NCI-H2227 (cell line): Measurements from ENCODE around the gene ACOT13.
"Not testable (repeated sequence)": the region's sequence is repeated elsewhere in the genome, so short reads cannot be mapped to it uniquely, and the experiment has no call there.

ENCODE experiments used
- DNase-seq: peaks from one replicate; lab custom pipeline; 2025; ENCODE audit not compliant: unreplicated experiment; lab: John Stamatoyannopoulos, UW

The ACOT13 gene

GRCh38 chr6:24692003-24692402 lies 25.1 kb downstream of the ACOT13 start:
- no peak for DNase-seq

DNA sequence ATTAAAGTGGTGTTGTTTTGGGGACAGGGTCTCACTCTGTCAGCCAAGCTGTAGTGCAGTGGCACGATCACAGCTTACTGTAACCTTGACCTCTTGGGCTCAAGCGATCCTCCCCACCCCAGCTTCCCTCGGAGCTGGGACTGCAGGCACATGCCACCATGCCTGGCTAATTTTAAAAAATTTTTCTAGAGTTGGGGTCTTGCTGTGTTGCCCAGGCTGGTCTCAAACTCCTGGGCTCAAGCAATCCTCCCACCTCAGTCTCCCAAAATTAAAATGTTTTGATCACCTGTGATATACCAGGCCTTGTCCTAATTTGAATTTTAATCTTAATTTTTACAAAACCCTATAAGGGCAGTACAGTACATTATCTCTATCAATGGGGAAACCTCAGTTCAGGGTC lies 25.5 kb downstream of the ACOT13 start:
- DNase-seq: no peak

DNA sequence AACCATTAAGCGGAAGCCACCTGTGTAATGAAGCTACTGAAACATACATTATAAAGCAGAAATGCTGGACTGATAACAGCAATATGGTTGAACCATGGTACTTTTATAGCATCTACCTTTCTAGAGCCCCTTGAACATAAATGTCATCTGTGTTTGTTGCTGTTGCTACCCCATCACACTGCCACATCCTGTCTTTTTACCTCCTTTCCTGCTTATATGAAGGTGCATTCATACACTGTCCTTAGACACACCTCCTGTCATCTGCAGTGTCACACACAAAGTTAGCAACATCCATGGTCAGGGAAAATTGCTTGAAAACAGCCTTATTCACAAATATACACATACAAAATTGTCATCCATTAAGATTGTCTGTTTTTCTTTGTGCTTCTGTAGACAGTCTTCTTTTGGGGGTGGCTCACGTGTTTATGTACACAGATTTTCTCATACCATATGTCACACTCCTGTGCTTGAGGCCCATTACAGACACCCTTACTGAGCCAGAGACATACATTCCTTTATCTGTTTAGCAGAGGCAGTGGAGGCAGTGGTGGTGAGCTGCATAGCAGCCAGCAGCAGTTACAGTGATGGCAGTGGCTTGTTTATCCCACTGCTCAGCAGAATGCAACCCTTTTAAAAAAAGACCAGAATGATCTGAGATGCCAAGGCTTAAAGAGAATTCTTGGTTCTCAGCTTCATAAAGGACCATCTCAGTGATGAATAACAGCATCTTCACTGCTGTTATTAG lies 26.1 kb downstream of the ACOT13 start:
- no peak for DNase-seq

GRCh38 chr6:24694198-24694597 lies 27.3 kb downstream of the ACOT13 start:
- DNase-seq: no peak

DNA sequence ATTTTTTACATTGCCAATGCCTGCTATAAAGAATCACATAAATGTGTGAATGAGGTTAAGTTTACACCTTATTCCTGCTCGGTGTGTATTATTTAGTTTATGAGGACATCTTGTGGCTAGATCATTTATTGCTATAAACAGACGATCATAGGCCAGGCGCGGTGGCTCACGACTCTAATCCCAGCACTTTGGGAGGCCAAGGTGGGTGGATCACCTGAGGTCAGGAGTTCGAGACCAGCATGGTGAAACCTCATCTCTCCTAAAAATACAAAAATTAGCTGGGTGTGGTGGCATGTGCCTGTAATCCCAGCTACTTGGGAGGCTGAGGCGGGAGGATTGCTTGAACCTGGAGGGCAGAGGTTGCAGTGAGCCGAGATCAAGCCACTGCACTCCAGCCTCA lies 28.8 kb downstream of the ACOT13 start:
- DNase-seq: peak; percentile 72

- DNase-seq: no peak
These were observed 29.2 kb downstream of the ACOT13 start for GRCh38 chr6:24696097-24696496.

- DNase-seq: no peak
These were observed 32.9 kb downstream of the ACOT13 start for GRCh38 chr6:24699521-24700359.

DNA sequence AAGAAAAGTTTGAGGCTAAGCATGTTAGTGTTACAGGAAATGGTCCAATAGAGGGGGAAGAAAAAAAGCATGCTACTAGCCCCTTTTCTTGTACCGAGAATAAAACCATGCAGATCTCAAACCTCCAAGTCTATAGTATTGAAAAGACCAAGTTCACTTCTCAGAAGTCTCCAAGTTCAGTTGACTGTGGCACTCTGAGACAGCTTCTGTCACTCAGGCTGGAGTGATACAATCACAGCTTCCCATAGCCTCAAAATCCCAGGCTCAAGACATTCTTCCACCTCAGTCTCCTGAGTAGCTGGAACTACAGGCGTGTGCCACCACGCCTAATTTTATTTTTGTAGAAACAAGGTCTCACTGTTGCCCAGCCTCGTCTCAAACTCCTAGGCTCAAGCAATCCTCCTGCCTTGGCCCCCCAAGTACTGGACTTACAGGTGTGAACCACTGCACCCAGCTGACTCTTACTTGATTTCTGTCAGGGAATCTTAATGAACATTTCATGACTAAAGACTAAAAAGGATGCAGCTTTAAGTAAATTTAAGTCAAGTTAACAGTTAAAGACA lies 35.9 kb downstream of the ACOT13 start:
- DNase-seq: no peak

- DNase-seq: no peak
These were observed 37.6 kb downstream of the ACOT13 start for GRCh38 chr6:24704468-24704867.

DNA sequence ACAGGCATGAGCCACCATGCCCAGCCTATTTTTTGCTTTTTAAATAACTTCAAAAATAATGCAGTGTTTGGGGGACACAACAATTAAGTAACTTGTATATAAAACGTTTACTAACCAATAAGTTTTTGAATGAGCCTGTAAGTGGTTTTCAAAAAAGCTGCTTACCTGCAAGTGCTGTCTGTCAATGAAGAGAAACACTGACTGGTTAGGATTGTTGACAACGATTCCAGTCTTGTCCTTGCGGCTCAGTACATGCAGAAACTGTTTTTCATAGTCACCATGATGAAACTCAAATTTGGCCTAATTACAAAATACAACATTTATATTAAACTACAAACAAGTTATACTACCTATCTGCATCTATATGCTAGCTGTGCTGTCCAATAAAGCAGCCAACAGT lies 41.7 kb downstream of the ACOT13 start:
- DNase-seq: no peak

DNA sequence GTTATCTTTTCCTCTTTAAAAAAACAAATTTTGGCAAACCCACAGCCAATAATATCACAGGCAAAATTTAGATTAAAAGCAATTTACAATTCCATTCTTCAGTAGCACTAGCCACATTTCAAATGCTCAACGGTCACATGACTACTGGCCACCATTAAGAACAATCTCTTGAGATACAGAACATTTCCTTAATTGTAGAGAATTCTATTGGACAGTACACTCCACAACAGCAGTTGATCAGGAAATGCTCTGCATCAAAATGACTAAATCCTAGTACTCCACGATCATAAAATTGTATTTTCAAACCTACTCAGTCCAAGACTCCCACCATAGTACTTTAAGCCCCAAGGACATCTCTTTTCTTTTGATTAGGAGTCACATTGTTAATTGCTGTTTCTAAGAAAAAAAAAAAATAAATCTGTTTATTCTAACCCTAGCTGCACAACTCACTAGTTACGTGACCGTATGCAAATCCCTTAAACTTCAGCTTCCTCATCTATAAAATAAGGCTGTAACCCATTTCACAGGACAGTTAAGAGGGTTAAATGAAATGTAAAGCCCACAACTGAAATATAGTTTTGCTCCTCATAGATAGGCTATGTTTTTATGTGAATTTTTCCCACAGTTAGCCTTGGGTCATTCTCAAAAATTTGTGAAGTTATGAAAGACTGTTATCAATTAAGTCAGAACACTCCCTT lies 42.3 kb downstream of the ACOT13 start:
- no peak for DNase-seq

GRCh38 chr6:24710519-24711303 lies 43.8 kb downstream of the ACOT13 start:
- DNase-seq: no peak

GRCh38 chr6:24716602-24717148 lies 49.8 kb downstream of the ACOT13 start:
- DNase-seq: not testable (repeated sequence)

DNA sequence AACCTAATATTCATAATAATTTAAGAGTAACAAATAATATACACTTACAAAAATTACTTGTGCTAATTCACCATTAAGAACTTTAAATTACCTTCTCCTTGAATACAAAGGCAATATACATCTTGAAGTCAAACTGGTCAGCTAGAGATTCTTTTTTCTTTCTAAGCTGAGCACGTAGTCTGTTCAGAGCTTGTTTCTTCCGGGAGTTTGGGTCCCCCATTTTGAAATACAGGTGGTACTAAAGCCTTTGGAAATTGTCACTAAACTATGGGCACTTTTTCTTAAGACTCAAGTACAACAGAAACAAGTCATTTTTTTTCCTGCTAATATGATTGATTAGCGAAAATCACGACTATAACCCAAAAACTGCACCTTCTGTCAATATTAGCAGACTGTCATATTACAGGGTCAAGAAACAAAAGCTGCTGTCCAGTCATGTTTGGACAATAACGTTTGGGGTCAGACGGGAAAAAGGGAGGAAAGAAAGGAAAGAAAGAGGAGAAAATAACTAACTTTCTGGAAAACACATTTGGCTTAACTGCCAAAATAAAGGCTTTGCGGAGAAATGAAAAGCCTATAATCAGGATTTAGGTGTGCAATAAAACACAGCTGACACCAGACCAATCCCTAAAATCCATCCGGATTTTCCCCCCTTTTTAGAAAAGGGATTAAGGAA lies 51.7 kb downstream of the ACOT13 start:
- no peak for DNase-seq

DNA sequence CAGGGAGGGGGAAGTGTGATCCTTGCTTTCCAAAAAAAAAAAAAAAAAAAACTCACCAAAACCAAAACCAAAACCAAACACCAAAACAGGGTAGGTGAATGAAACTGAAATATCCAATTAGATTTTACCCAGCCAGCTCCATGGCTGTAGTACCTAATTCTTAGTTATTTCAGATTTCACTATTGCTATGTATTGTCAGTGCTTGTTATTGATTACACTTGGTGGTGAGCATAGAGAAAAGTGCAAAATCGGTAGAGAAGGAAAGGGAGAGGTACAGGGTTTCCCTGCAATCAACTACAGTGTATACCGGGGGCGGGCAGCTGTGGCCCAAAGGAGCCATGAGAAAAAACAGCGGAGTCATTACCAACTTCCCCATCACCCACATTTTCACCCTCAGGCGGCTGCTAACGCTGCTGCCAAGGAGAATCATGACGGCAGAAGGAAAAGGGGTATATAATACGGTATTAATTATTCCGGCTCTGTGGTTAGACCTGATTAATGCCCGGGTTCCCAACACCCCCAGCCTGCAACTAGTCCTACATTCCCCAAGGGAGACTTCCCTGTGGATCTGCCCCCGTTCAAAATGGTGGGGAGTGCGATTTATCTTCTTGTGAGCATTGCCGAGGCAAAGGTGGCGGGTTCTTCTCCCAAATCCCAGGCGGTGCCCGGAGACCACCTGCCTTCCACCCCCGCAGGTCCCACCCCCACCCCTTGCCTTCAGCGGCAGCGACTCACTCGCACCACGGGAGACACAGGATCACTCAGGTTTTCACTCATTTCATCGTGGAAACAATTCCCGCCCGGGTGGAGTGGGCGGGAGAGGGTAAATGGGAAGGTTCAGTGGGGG lies 52.5 kb downstream of the ACOT13 start, which contains the start of gene C6orf62:
Gene C6orf62, minus strand, starts transcription at position 30 of the 847 bp plus-strand sequence. CDS start 486 bp downstream, outside the sequence.
- DNase-seq: no peak

GRCh38 chr6:24720131-24720603 lies 53.3 kb downstream of the ACOT13 start:
- peak; percentile 63 for DNase-seq

- peak; percentile 100 for DNase-seq
These were observed 54.0 kb downstream of the ACOT13 start for GRCh38 chr6:24720604-24721460.
